ENCODE measurements around the gene HECW1. TPM values are rescaled to one million over a fixed set of nuclear protein-coding genes. Genes with fewer than 3 reads are reported as not detected.

Gene HECW1
- total and polyA plus RNA-seq, 2 of the 13 experiments (the other 11 are each of a cell fraction or from before 2014, with no cell fraction given) = not detected

DNA sequence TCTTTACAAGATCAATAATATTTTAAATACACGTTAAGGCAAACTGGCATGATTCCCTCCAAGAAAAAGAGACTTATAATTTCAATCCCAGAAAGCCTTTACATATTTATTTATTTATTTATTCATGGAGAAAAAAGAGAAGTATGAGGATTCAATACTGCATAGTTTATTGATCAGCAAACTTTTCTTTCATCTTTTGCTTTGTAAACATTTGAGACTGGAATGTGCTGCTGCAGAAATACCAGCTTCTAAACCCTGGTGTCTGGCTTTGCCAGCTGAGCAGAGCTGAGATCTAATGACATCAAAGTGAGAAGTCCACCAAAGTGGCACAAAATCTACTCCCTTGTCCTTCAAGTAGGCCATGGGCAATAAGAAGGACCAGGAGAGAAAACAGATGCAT lies 376.8 kb downstream of the HECW1 start (continued):
- TF ChIP-seq ZNF205 (CRISPR knock-in tag; IDR thresholded peaks at IDR 0.05) (no peak), TP53 (CRISPR knock-in tag; conservative IDR thresholded peaks at IDR 0.05) (no peak), RBFOX2 (IDR thresholded peaks at IDR 0.05; ENCODE audit: low read depth, low read length) (no peak), CEBPZ (IDR thresholded peaks at IDR 0.05; ENCODE audit: low read length) (no peak), TEAD3 (CRISPR knock-in tag; optimal IDR thresholded peaks at IDR 0.05; ENCODE audit: borderline replicate concordance) (peak; percentile 41), ZNF790 (CRISPR knock-in tag; IDR thresholded peaks at IDR 0.05; ENCODE audit: borderline replicate concordance) (no peak), NCOA2 (CRISPR knock-in tag; IDR thresholded peaks at IDR 0.05) (peak; percentile 51), ZBED4 (CRISPR knock-in tag; IDR thresholded peaks at IDR 0.05; ENCODE audit: borderline replicate concordance) (no peak), NFATC3 (CRISPR knock-in tag; IDR thresholded peaks at IDR 0.05) (no peak), XRCC5 (optimal IDR thresholded peaks at IDR 0.05; ENCODE audit: low read length) (no peak), ZNF878 (CRISPR knock-in tag; IDR thresholded peaks at IDR 0.05) (no peak), ADNP (CRISPR knock-in tag; IDR thresholded peaks at IDR 0.05) (no peak), TGIF2 (CRISPR knock-in tag; IDR thresholded peaks at IDR 0.05) (no peak), SOX13 (IDR thresholded peaks at IDR 0.05) (no peak), SOX13 (CRISPR knock-in tag; conservative IDR thresholded peaks at IDR 0.05 in 1 of 2, IDR thresholded peaks at IDR 0.05 in 1 of 2) (no peak), ZNF543 (CRISPR knock-in tag; IDR thresholded peaks at IDR 0.05) (no peak), GATA4 (IDR thresholded peaks at IDR 0.05; ENCODE audit: borderline replicate concordance, low read depth) (no peak)
- TF ChIP-seq, protein P1, sequence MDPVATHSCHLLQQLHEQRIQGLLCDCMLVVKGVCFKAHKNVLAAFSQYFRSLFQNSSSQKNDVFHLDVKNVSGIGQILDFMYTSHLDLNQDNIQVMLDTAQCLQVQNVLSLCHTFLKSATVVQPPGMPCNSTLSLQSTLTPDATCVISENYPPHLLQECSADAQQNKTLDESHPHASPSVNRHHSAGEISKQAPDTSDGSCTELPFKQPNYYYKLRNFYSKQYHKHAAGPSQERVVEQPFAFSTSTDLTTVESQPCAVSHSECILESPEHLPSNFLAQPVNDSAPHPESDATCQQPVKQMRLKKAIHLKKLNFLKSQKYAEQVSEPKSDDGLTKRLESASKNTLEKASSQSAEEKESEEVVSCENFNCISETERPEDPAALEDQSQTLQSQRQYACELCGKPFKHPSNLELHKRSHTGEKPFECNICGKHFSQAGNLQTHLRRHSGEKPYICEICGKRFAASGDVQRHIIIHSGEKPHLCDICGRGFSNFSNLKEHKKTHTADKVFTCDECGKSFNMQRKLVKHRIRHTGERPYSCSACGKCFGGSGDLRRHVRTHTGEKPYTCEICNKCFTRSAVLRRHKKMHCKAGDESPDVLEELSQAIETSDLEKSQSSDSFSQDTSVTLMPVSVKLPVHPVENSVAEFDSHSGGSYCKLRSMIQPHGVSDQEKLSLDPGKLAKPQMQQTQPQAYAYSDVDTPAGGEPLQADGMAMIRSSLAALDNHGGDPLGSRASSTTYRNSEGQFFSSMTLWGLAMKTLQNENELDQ (CRISPR knock-in tag; IDR thresholded peaks at IDR 0.05; ENCODE audit: borderline replicate concordance) = no peak

Data from HepG2 (cell line).